CD4-positive, CD25-positive, alpha-beta regulatory T cell (primary cell): ENCODE measurements around the gene SVIP. TPM values are rescaled to one million over a fixed set of nuclear protein-coding genes. Genes with fewer than 3 reads are reported as not detected.
A peak's percentile ranks its signal among the peaks of the same experiment; 100 is the strongest.

ENCODE experiments used
- ATAC-seq, 2 donors: fragments of 150-1000 bp; cut with Tn5 transposase; one replicate each; pipeline ENCODE4 v1.10.0; 2021; ENCODE audit warnings: low read depth in 2 of 2, moderate number of reproducible peaks in 2 of 2, moderate library complexity in 1 of 2
- DNase-seq, 3 donors: peaks; one replicate each; pipeline versions ENCODE4 v3.0.0 to v3.0.0-alpha.2; 2012 to 2022; ENCODE audit warnings: mixed read lengths in 1 of 3
- H3K27ac ChIP-seq: one replicate; pipeline ENCODE4 v1.7.0; 2013; ENCODE audit warnings: mild to moderate bottlenecking, low read length; ENCODE audit not compliant: insufficient read depth, poor library complexity, severe bottlenecking
- H3K27me3 ChIP-seq: one replicate; pipeline ENCODE4 v1.7.0; 2013; ENCODE audit warnings: low read length; ENCODE audit not compliant: control insufficient read depth, insufficient read depth
- H3K36me3 ChIP-seq: one replicate; pipeline ENCODE4 v1.7.0; 2013; ENCODE audit warnings: mild to moderate bottlenecking, low read length, moderate library complexity; ENCODE audit not compliant: control insufficient read depth, insufficient read depth
- H3K4me1 ChIP-seq: 2 replicates; pipeline ENCODE4 v1.7.0; 2013; ENCODE audit warnings: mild to moderate bottlenecking, low read length; ENCODE audit not compliant: insufficient read depth, control insufficient read depth, poor library complexity, severe bottlenecking
- H3K4me3 ChIP-seq: one replicate; pipeline ENCODE4 v1.7.0; 2013; ENCODE audit warnings: low read depth, mild to moderate bottlenecking, low read length, moderate library complexity
- H3K9me3 ChIP-seq, 2 experiments: 1 replicate in 1 of 2; 2 replicates in 1 of 2; pipeline ENCODE4 v1.7.0; 2013; ENCODE audit warnings: low read length in 2 of 2, mild to moderate bottlenecking in 1 of 2, moderate library complexity in 1 of 2; ENCODE audit not compliant: control insufficient read depth in 2 of 2
- H3K27ac Mint-ChIP-seq, 3 donors: one replicate each; pipeline ENCODE4 v1.8.0; 2020 to 2022; ENCODE audit warnings: mild to moderate bottlenecking in 3 of 3, mixed read lengths in 3 of 3, moderate library complexity in 2 of 3
- H3K27me3 Mint-ChIP-seq: one replicate; pipeline ENCODE4 v1.8.0; 2022; ENCODE audit warnings: mild to moderate bottlenecking, mixed read lengths
- H3K36me3 Mint-ChIP-seq: one replicate; pipeline ENCODE4 v1.8.0; 2020; ENCODE audit warnings: mixed read lengths
- H3K4me1 Mint-ChIP-seq, 4 donors: one replicate each; pipeline ENCODE4 v1.8.0; 2020 to 2022; ENCODE audit warnings: mixed read lengths in 4 of 4, mild to moderate bottlenecking in 1 of 4
- H3K4me3 Mint-ChIP-seq, 4 donors: one replicate each; pipeline ENCODE4 v1.8.0; 2020 to 2022; ENCODE audit warnings: mild to moderate bottlenecking in 4 of 4, mixed read lengths in 4 of 4, moderate library complexity in 3 of 4
- H3K9me3 Mint-ChIP-seq, 7 donors: one replicate each; pipeline ENCODE4 v1.8.0; 2020 to 2022; ENCODE audit warnings: mixed read lengths in 7 of 7, mild to moderate bottlenecking in 3 of 7, moderate library complexity in 2 of 7
- polyA plus RNA-seq, 4 donors: library from polyadenylated mRNA; unstranded; fragments of 300-500 nt; fragmentation: Illumina TruSeq; gene quantifications; one replicate each; pipeline ENCODE4 v1.2.3, GENCODE V29; 2021
- total RNA-seq: library from RNA; stranded (reverse); gene quantifications from one replicate; pipeline ENCODE4 v1.2.3, GENCODE V29; 2022

Gene SVIP
- total and polyA plus RNA-seq, 5 donors from 2014 or later, result 28.3 to 34.5 (median 31.6) TPM

- Mint-ChIP-seq H3K27me3 (peaks cover 5% of the 10 kb centered on the region), H3K27ac (peak overlapping the region in 1 of 3 donors; percentile 21), H3K4me1 (no peaks in the 10 kb centered on the region), H3K9me3 (no peaks in the 10 kb centered on the region), H3K36me3 (no peaks in the 10 kb centered on the region), H3K4me3 (no peak overlapping the region)
- no peaks in the 10 kb centered on the region for H3K9me3 ChIP-seq
- peak in 1 of 2 donors; percentile 53 for ATAC-seq
- H3K27ac ChIP-seq, result no peak overlapping the region
- no peaks in the 10 kb centered on the region for H3K36me3 ChIP-seq
- no peak overlapping the region for H3K4me3 ChIP-seq
- peak in 2 of 3 donors; percentile 35 to 57 for DNase-seq
- H3K27me3 ChIP-seq, result peaks cover 6% of the 10 kb centered on the region
- no peaks in the 10 kb centered on the region for H3K4me1 ChIP-seq
These were observed 41.9 kb downstream of the SVIP start for GRCh38 chr11:22787551-22788162.

- peak overlapping the region in 1 of 3 donors; percentile 21 for H3K27ac Mint-ChIP-seq
- H3K4me3 Mint-ChIP-seq, result no peak overlapping the region
- H3K4me1 Mint-ChIP-seq, result no peaks in the 10 kb centered on the region
- H3K27me3 Mint-ChIP-seq, result peaks cover 5% of the 10 kb centered on the region
- H3K27me3 ChIP-seq, result peaks cover 6% of the 10 kb centered on the region
- no peaks in the 10 kb centered on the region for H3K9me3 ChIP-seq
- no peaks in the 10 kb centered on the region for H3K36me3 ChIP-seq
- H3K36me3 Mint-ChIP-seq, result no peaks in the 10 kb centered on the region
- no peak overlapping the region for H3K4me3 ChIP-seq
- no peaks in the 10 kb centered on the region for H3K9me3 Mint-ChIP-seq
- H3K4me1 ChIP-seq, result no peaks in the 10 kb centered on the region
- no peak for DNase-seq
- no peak overlapping the region for H3K27ac ChIP-seq
- ATAC-seq, result no peak
These were observed 42.5 kb downstream of the SVIP start for GRCh38 chr11:22787055-22787454.

- H3K4me3 Mint-ChIP-seq, result no peak overlapping the region
- H3K36me3 ChIP-seq, result no peaks in the 10 kb centered on the region
- H3K36me3 Mint-ChIP-seq, result no peaks in the 10 kb centered on the region
- H3K9me3 Mint-ChIP-seq, result no peaks in the 10 kb centered on the region
- no peak overlapping the region for H3K27ac ChIP-seq
- no peaks in the 10 kb centered on the region for H3K4me1 ChIP-seq
- no peak for ATAC-seq
- no peaks in the 10 kb centered on the region for H3K4me1 Mint-ChIP-seq
- H3K27me3 Mint-ChIP-seq, result peaks cover 5% of the 10 kb centered on the region
- no peak for DNase-seq
- no peaks in the 10 kb centered on the region for H3K9me3 ChIP-seq
- peaks cover 6% of the 10 kb centered on the region for H3K27me3 ChIP-seq
- H3K4me3 ChIP-seq, result no peak overlapping the region
- no peak overlapping the region for H3K27ac Mint-ChIP-seq
These were observed 43.1 kb downstream of the SVIP start for GRCh38 chr11:22786475-22786874.

GRCh38 chr11:22785251-22785650, 44.4 kb downstream of the SVIP start:
- Histone ChIP-seq H3K4me3 (no peak overlapping the region), H3K4me1 (no peaks in the 10 kb centered on the region), H3K9me3 (no peaks in the 10 kb centered on the region), H3K27me3 (peaks cover 6% of the 10 kb centered on the region), H3K27ac (no peak overlapping the region), H3K36me3 (no peaks in the 10 kb centered on the region)
- Mint-ChIP-seq H3K27ac (peak overlapping the region in 1 of 3 donors; percentile 44), H3K4me1 (peaks cover 0 to 7% (median 1%) of the 10 kb centered on the region in 4 donors), H3K4me3 (no peak overlapping the region), H3K27me3 (peaks cover 5% of the 10 kb centered on the region), H3K9me3 (no peaks in the 10 kb centered on the region), H3K36me3 (no peaks in the 10 kb centered on the region)
- DNase-seq (no peak), ATAC-seq (no peak)

- Histone ChIP-seq H3K4me1 (no peaks in the 10 kb centered on the region), H3K36me3 (no peaks in the 10 kb centered on the region), H3K27ac (no peak overlapping the region), H3K4me3 (no peak overlapping the region), H3K9me3 (no peaks in the 10 kb centered on the region), H3K27me3 (peaks cover 6% of the 10 kb centered on the region)
- Mint-ChIP-seq H3K27ac (no peak overlapping the region), H3K4me1 (peaks cover 0 to 7% (median 1%) of the 10 kb centered on the region in 4 donors), H3K4me3 (no peak overlapping the region), H3K27me3 (peaks cover 11% of the 10 kb centered on the region), H3K9me3 (no peaks in the 10 kb centered on the region), H3K36me3 (no peaks in the 10 kb centered on the region)
- DNase-seq (peak in 1 of 3 donors; percentile 38), ATAC-seq (no peak)
These were observed 48.5 kb downstream of the SVIP start for GRCh38 chr11:22780952-22781593.

GRCh38 chr11:22779850-22780249, 49.8 kb downstream of the SVIP start:
- peaks cover 11% of the 10 kb centered on the region for H3K27me3 Mint-ChIP-seq
- Histone ChIP-seq H3K4me3 (no peak overlapping the region), H3K27ac (no peak overlapping the region), H3K27me3 (no peaks in the 10 kb centered on the region), H3K4me1 (no peaks in the 10 kb centered on the region), H3K36me3 (no peaks in the 10 kb centered on the region), H3K9me3 (no peaks in the 10 kb centered on the region)
- H3K9me3 Mint-ChIP-seq, result no peaks in the 10 kb centered on the region
- H3K4me3 Mint-ChIP-seq, result no peak overlapping the region
- H3K4me1 Mint-ChIP-seq, result peaks cover 0 to 8% (median 1%) of the 10 kb centered on the region in 4 donors
- DNase-seq, result no peak
- ATAC-seq, result no peak
- H3K27ac Mint-ChIP-seq, result peak overlapping the region in 1 of 3 donors; percentile 27
- no peaks in the 10 kb centered on the region for H3K36me3 Mint-ChIP-seq

- peak in 1 of 3 donors; percentile 24 for DNase-seq
- no peaks in the 10 kb centered on the region for H3K9me3 Mint-ChIP-seq
- H3K27me3 Mint-ChIP-seq, result peaks cover 13% of the 10 kb centered on the region
- Histone ChIP-seq H3K36me3 (no peaks in the 10 kb centered on the region), H3K27me3 (no peaks in the 10 kb centered on the region), H3K27ac (no peak overlapping the region), H3K4me1 (no peaks in the 10 kb centered on the region), H3K4me3 (no peak overlapping the region), H3K9me3 (no peaks in the 10 kb centered on the region)
- peaks cover 0 to 10% (median 1%) of the 10 kb centered on the region in 4 donors for H3K4me1 Mint-ChIP-seq
- H3K4me3 Mint-ChIP-seq, result no peak overlapping the region
- H3K36me3 Mint-ChIP-seq, result no peaks in the 10 kb centered on the region
- no peak for ATAC-seq
- H3K27ac Mint-ChIP-seq, result no peak overlapping the region
These were observed 51.0 kb downstream of the SVIP start for GRCh38 chr11:22778642-22779041.

- no peak for DNase-seq
These were observed 54.4 kb downstream of the SVIP start for GRCh38 chr11:22775248-22775647.

More at GRCh38 chr11:22775248-22775647, 54.4 kb downstream of the SVIP start:
- Histone ChIP-seq H3K4me1 (no peaks in the 10 kb centered on the region), H3K9me3 (no peaks in the 10 kb centered on the region), H3K27ac (no peak overlapping the region), H3K27me3 (no peaks in the 10 kb centered on the region), H3K36me3 (no peaks in the 10 kb centered on the region), H3K4me3 (no peak overlapping the region)
- Mint-ChIP-seq H3K4me1 (peaks cover 0 to 4% (median 0%) of the 10 kb centered on the region in 4 donors), H3K4me3 (no peak overlapping the region), H3K27ac (no peak overlapping the region), H3K9me3 (no peaks in the 10 kb centered on the region), H3K27me3 (peaks cover 19% of the 10 kb centered on the region), H3K36me3 (no peaks in the 10 kb centered on the region)
- ATAC-seq, result no peak
